Inferior parietal cortex (tissue), 1 donor: Measurements from ENCODE around the gene GANC.

Source experiments
- DNase-seq: peaks from one replicate; pipeline ENCODE4 v3.0.0-alpha.2; 2016; ENCODE audit errors: extremely low spot score

Gene GANC

GRCh38 chr15:42375941-42376340 lies 102.9 kb downstream of the GANC start:
- DNase-seq: no peak

- DNase-seq: no peak
These were observed 105.0 kb downstream of the GANC start for GRCh38 chr15:42378011-42378410.

DNA sequence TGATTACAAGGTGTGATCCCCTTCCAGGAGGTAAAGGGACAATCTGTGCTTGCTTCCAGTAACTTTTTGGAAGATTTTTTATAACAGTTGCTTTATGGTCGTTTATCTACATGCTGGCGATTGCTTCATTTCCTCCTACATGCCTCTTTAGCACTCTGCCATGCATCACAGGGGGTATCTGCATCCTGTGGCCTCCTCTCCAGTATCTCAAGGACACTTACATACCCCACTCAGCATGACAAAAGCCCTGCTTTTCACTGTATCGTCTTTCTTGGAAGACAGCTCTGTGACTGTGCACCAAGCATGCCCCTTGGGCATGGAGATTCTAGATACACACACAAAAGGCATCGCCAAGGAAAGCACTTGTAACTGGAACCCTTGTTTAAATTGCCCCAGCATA lies 111.6 kb downstream of the GANC start:
- no peak for DNase-seq

- DNase-seq: peak; percentile 47
These were observed 112.4 kb downstream of the GANC start for GRCh38 chr15:42385206-42385979.

- DNase-seq: no peak
These were observed 113.1 kb downstream of the GANC start for GRCh38 chr15:42385980-42386700.

DNA sequence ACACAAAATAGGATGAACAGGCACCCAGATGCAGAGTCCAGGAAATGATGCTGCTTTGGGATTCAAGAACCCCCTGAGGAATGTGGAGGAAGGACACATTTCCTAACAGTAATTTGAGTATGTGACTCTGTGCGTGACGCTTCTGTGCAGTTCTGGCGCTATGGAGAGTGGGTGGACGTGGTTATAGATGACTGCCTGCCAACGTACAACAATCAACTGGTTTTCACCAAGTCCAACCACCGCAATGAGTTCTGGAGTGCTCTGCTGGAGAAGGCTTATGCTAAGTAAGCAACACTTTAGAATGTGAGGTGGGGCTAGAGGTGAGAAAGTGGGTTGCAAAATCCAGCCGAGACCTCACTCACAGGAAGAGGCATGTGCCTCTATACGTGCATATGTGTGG lies 114.6 kb downstream of the GANC start:
- DNase-seq: no peak

- DNase-seq: no peak
These were observed 119.5 kb downstream of the GANC start for GRCh38 chr15:42392309-42393024.

DNA sequence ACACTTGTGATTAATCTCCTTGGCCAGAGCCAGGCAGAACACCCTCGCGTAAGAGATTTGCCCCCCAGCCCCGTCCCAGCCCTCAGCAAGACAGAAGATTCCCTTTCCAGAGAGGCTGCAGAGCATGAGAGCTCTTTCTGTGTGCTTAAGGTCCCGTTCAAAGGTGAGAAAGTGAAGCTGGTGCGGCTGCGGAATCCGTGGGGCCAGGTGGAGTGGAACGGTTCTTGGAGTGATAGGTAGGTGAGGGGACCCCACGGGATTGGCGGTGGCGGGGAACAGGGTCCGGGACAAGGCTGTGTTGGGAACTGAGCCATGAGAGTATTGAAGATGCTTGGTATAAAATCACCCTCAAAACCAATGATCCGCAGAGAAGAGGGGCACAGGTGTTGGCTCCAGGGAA lies 121.1 kb downstream of the GANC start:
- DNase-seq: no peak

GRCh38 chr15:42395838-42396237 lies 122.8 kb downstream of the GANC start:
- DNase-seq: no peak

GRCh38 chr15:42401544-42402454 lies 128.8 kb downstream of the GANC start:
- DNase-seq: no peak

DNA sequence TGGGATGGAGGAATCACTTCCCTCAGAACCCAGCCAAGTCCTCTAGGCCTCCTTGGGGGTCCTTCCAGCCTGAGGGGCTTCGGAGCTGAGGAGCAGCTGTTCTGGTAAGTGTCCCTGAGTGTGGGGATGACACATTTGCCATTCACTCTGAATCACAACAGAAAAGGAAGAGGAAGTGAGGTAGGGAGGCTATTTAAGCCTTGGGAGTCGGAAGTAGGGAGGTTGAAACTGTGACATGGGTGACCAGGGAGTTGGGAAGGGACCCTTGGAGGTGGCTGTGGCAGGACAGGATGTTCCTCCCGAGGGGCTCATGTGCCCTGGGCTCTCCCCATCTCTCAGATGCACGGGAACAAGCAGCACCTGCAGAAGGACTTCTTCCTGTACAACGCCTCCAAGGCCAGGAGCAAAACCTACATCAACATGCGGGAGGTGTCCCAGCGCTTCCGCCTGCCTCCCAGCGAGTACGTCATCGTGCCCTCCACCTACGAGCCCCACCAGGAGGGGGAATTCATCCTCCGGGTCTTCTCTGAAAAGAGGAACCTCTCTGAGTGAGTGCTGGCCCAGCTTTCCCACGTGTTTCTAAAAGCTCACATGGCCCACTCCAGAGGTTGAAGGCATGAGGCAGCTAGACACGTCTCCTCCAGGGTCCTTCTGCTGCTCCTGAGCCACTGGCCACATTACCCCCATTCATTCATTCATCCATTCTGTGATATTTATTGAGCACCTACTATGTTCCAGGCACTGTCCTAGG lies 129.6 kb downstream of the GANC start:
- DNase-seq: no peak

GRCh38 chr15:42403389-42403788 lies 130.4 kb downstream of the GANC start:
- DNase-seq: no peak

- DNase-seq: peak; percentile 93
These were observed 131.6 kb downstream of the GANC start for GRCh38 chr15:42404461-42405235.

- no peak for DNase-seq
These were observed 133.0 kb downstream of the GANC start for GRCh38 chr15:42405863-42406482.
